ENCODE measurements around the gene TMEM135. TPM values are rescaled to one million over a fixed set of nuclear protein-coding genes. Genes with fewer than 3 reads are reported as not detected.
A peak's percentile ranks its signal among the peaks of the same experiment; 100 is the strongest.
"Not testable (repeated sequence)": the region's sequence is repeated elsewhere in the genome, so short reads cannot be mapped to it uniquely, and the experiment has no call there.

The TMEM135 gene
- total RNA-seq, 2 experiments from 2014 or later = 14.1 to 15.6 TPM

DNA sequence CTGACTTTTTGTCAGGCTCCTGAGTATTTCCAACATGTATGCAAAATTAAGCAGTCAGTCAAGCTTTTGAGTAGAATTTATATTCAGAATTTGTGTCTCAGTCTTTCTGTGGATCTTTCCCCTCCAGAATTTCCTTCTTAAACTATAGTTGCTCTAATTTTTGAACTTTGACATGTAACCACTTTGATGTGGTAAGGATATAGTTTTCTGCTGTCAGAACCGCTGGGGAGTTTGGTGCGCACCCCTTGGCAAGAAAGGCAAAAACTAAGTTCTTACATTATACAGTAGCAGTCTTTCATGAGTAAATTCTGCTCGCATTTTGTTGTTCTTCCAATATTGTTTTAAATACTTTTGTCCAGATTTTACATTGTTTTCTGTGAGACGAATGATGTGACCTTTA lies 105.9 kb downstream of the TMEM135 start:
- no peak for TF ChIP-seq CTCF (IDR thresholded peaks at IDR 0.05)
- intact Hi-C loops (cut with DNase I, micrococcal nuclease) = no loop called here
- H3K4me3 Mint-ChIP-seq = no peak overlapping the region
- Histone ChIP-seq H3K27ac (ENCODE audit: low read depth in 1 of 2, low read length in 2 of 2) (no peak overlapping the region), H3K4me1 (ENCODE audit: insufficient read depth, low read length) (no peaks in the 10 kb centered on the region), H3K27me3 (ENCODE audit: control insufficient read depth in 1 of 2, insufficient read depth in 2 of 2, low read length in 2 of 2) (no peaks in the 10 kb centered on the region), H3K36me3 (ENCODE audit: insufficient read depth, low read length) (no peaks in the 10 kb centered on the region), H3K4me3 (ENCODE audit: low read length) (no peak overlapping the region), H3K9me3 (ENCODE audit: control insufficient read depth in 1 of 2, insufficient read depth in 1 of 2, low read length in 2 of 2) (peaks cover 7% of the 10 kb centered on the region in 2 experiments)
- H3K36me3 Mint-ChIP-seq (ENCODE audit: low read depth) = peaks cover 25% of the 10 kb centered on the region
- CTCF ChIA-PET = no interaction called here
- POLR2A ChIA-PET = no interaction called here
- no peak overlapping the region for H3K27ac Mint-ChIP-seq
- H3K4me1 Mint-ChIP-seq (ENCODE audit: low read depth) = peaks cover 37% of the 10 kb centered on the region
- H3K27me3 Mint-ChIP-seq = no peaks in the 10 kb centered on the region
- peaks cover 6% of the 10 kb centered on the region for H3K9me3 Mint-ChIP-seq
- no peak for ATAC-seq (ENCODE audit: poor library complexity)
- DNase-seq = peak in 1 of 14 experiments; percentile 5

DNA sequence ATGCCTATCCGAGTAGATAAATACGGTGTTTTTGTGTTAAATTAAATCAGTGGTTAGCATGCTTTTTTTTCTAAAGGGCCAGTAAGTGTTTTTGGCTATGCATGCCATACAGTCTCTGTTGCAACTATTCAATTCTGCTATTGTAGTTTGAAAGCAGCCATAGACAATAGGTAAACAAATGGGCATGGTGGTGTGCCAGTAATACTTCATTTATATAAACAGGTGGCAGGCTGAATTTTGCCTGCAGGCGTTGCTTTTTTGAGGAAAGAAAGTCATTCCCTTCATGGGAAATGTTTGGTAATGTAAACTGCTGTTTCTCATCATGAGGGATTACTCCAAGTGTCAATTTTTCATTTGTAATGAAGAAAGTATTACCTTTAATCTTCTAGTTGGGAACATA lies 106.5 kb downstream of the TMEM135 start:
- H3K4me1 Mint-ChIP-seq (ENCODE audit: low read depth) = peaks cover 37% of the 10 kb centered on the region
- no peak overlapping the region for H3K27ac Mint-ChIP-seq
- no peak for ATAC-seq (ENCODE audit: poor library complexity)
- no peak overlapping the region for H3K4me3 ChIP-seq (ENCODE audit: low read length)
- peaks cover 22% of the 10 kb centered on the region for H3K36me3 Mint-ChIP-seq (ENCODE audit: low read depth)
- no peak overlapping the region for H3K27ac ChIP-seq (ENCODE audit: low read depth in 1 of 2, low read length in 2 of 2)
- ChIA-PET POLR2A (no interaction called here), CTCF (no interaction called here)
- no peak for DNase-seq
- H3K36me3 ChIP-seq (ENCODE audit: insufficient read depth, low read length) = no peaks in the 10 kb centered on the region
- no peaks in the 10 kb centered on the region for H3K27me3 ChIP-seq (ENCODE audit: control insufficient read depth in 1 of 2, insufficient read depth in 2 of 2, low read length in 2 of 2)
- H3K9me3 Mint-ChIP-seq = peaks cover 5% of the 10 kb centered on the region
- peaks cover 2 to 7% of the 10 kb centered on the region in 2 experiments for H3K9me3 ChIP-seq (ENCODE audit: control insufficient read depth in 1 of 2, insufficient read depth in 1 of 2, low read length in 2 of 2)
- no peaks in the 10 kb centered on the region for H3K4me1 ChIP-seq (ENCODE audit: insufficient read depth, low read length)
- no peak for TF ChIP-seq CTCF (IDR thresholded peaks at IDR 0.05)
- intact Hi-C loops (cut with DNase I, micrococcal nuclease) = no loop called here
- no peak overlapping the region for H3K4me3 Mint-ChIP-seq
- H3K27me3 Mint-ChIP-seq = no peaks in the 10 kb centered on the region

GRCh38 chr11:87148749-87149148 lies 111.0 kb downstream of the TMEM135 start:
- TF ChIP-seq CTCF (IDR thresholded peaks at IDR 0.05) = no peak
- H3K4me3 ChIP-seq (ENCODE audit: low read length) = no peak overlapping the region
- no peaks in the 10 kb centered on the region for H3K9me3 Mint-ChIP-seq
- CTCF ChIA-PET = no interaction called here
- no peaks in the 10 kb centered on the region for H3K27me3 Mint-ChIP-seq
- peaks cover 0 to 11% of the 10 kb centered on the region in 2 experiments for H3K9me3 ChIP-seq (ENCODE audit: control insufficient read depth in 1 of 2, insufficient read depth in 1 of 2, low read length in 2 of 2)
- no peaks in the 10 kb centered on the region for H3K36me3 ChIP-seq (ENCODE audit: insufficient read depth, low read length)
- intact Hi-C loops (cut with DNase I, micrococcal nuclease) = no loop called here
- DNase-seq (no peak), ATAC-seq (ENCODE audit: poor library complexity) (no peak)
- no peaks in the 10 kb centered on the region for H3K4me1 ChIP-seq (ENCODE audit: insufficient read depth, low read length)
- no peaks in the 10 kb centered on the region for H3K27me3 ChIP-seq (ENCODE audit: control insufficient read depth in 1 of 2, insufficient read depth in 2 of 2, low read length in 2 of 2)
- peaks cover 26% of the 10 kb centered on the region for H3K36me3 Mint-ChIP-seq (ENCODE audit: low read depth)
- peaks cover 31% of the 10 kb centered on the region for H3K4me1 Mint-ChIP-seq (ENCODE audit: low read depth)
- H3K27ac Mint-ChIP-seq = no peak overlapping the region
- POLR2A ChIA-PET = no interaction called here
- no peak overlapping the region for H3K4me3 Mint-ChIP-seq
- no peak overlapping the region for H3K27ac ChIP-seq (ENCODE audit: low read depth in 1 of 2, low read length in 2 of 2)

DNA sequence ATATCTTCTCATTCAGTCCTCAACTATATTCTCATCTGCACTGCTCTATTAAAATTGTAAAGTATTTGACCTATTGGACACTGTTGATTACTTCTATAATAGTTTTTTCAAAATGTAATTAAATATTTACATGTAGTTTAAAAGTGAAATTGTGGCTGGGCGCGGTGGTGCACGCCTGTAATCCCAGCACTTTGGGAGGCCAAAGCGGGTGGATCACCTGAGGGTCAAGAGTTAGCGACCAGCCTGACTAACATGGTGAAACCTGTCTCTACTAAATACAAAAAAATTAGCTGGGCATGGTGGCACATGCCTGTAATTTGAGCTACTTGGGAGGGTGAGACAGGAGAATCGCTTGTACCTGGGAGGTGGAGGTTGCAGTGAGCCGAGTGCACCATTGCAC lies 112.0 kb downstream of the TMEM135 start:
- DNase-seq; ATAC-seq (ENCODE audit: poor library complexity); CTCF ChIA-PET; H3K4me3 Mint-ChIP-seq; H3K4me3 ChIP-seq (ENCODE audit: low read length); H3K27me3 ChIP-seq (ENCODE audit: control insufficient read depth in 1 of 2, insufficient read depth in 2 of 2, low read length in 2 of 2); H3K27ac ChIP-seq (ENCODE audit: low read depth in 1 of 2, low read length in 2 of 2); H3K4me1 ChIP-seq (ENCODE audit: insufficient read depth, low read length); H3K9me3 Mint-ChIP-seq; H3K27ac Mint-ChIP-seq; H3K36me3 ChIP-seq (ENCODE audit: insufficient read depth, low read length); POLR2A ChIA-PET; H3K27me3 Mint-ChIP-seq; intact Hi-C loops (cut with DNase I, micrococcal nuclease): not testable (repeated sequence)
- peaks cover 0 to 11% of the 10 kb centered on the region in 2 experiments for H3K9me3 ChIP-seq (ENCODE audit: control insufficient read depth in 1 of 2, insufficient read depth in 1 of 2, low read length in 2 of 2)
- H3K36me3 Mint-ChIP-seq (ENCODE audit: low read depth) = peaks cover 26% of the 10 kb centered on the region
- H3K4me1 Mint-ChIP-seq (ENCODE audit: low read depth) = peaks cover 24% of the 10 kb centered on the region
